Fibroblast of skin of left quadriceps (primary cell): ENCODE results near the gene ZBTB3.
"Not testable (repeated sequence)": the region's sequence is repeated elsewhere in the genome, so short reads cannot be mapped to it uniquely, and the experiment has no call there.

ENCODE experiments used
- DNase-seq, 2 experiments: peaks; one replicate each; pipeline ENCODE4 v3.0.0-alpha.2; 2013; ENCODE audit warnings: low read depth in 2 of 2

ZBTB3 gene

DNA sequence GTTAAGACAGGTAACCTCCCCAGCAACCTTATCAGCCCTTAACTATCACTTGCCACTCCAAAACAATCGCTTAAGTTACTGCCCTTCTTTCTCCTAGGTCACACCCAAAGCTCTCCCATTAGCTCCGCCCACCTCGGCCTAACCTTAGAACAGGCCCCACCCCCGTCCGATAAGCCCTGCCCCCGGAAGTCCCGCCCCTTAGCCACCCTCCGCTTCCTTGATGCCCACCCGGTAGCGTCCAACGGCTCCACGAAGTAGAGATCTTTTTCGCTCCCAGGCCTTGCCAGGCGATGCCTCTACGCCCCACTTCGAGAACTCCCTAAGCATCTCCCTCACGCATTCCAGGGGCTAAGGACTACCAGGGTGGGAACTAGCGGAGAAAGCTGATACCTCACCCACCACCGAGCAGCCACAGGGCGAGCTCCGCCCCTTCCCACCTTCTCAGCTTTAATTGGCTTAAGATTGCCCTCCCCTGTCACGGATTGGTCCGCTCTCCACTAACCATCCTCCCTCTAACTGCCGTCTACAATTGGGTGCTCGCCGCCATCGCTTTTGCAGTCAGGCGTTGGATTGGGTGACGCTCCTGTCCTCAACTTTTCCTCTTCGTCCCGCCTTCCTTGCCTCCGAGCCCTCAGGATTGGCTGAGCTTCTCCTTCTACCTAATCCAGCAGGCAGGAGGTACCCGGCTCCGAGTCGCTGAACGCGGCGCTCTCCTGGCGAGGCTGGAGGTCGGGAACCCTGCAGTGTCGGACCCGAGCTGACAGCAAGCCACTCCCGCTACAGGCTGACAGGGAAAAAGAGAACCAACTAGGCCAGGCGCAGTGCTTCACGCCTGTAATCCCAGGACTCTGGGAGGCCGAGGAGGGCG lies at the start of gene ZBTB3:
ZBTB3 (minus strand) TSS at position 425 of the 868 bp plus-strand sequence. CDS start 496 bp downstream, outside the sequence.
- peak; percentile 98 for DNase-seq

DNA sequence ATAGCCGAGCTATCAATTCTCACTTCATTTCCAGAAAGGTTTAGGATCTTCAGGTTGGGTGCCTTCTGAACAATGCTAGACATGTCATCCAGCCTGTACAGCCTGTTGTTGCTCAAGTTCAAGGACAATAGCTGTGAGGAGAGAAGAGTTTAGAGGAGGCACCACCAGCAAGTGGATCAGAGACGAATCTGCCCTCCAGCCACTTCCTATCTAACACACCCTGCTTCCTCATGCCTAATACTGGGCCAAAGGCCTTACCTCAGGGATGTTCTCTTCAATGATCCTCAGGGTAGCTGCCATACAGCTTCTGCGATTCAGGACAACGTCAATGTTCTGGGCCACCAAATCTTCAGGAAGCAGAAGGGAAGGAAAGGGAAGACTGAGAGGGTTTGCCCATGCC lies 47.1 kb upstream of the ZBTB3 start:
- no peak for DNase-seq

DNA sequence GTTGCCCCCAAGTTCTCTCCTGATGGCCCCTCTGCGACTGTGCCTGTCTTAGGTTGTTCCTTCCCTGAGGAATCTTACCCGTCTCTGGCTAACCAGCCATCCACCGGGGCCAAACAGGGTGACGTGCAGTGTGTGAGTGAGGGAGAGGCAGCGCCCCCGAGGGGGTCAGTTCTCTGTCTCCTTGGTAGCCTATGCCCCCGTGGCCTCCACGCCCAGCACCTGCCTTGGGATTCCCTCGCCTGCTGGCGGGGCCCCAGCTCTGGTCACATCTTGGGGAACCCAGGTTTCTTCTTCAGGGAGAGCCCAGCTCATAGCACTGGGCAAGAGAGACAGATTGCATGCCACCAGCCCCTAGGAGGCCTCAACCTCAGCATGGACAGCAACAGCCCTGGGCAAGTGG lies 45.5 kb upstream of the ZBTB3 start:
- DNase-seq, result no peak

DNA sequence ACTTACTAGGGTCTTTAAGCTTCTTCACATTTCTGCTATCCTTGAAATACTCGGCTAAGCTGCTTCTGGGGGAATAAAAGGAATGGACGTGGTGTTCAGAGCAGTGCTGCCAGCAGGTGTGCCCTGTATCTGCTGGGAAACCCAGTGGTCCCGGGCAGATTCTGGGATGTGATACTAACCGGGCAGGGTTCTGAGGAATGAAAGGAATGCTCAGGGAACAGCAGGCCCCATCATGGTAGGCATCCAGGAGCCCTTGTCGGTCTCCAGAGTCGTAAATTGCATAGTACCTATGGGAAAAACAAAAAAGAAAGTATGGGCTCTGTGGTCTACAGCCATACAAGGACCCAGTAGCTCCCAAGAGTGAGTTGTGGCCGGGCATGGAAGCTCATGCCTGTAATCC lies 42.3 kb upstream of the ZBTB3 start:
- DNase-seq, result no peak

DNA sequence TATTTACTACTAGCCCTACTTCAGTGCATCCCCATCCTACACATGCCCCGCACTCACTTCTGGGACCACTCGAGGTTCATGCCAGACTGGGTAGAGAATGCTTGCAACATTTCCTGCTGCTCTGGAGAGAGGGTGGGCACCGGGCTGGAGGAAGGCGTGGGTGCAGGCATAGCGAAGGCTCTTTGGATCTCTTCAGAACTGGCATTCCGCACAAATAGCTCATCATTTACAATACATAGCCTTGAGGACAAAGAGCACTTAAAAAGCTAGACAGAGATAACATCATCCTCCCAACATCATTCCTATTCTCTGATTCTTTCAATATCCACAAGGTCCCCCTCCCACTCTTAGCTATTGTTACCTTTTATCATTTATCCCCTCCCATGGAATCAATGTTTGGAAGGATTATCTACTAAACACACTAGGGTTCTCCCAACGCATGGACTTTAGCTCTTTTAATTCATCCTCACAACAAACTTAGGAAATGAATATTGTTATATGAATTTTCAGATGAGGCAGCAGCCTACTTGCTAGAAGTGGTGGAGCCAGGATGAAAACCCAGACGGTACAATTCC lies 40.3 kb upstream of the ZBTB3 start:
- no peak for DNase-seq

DNA sequence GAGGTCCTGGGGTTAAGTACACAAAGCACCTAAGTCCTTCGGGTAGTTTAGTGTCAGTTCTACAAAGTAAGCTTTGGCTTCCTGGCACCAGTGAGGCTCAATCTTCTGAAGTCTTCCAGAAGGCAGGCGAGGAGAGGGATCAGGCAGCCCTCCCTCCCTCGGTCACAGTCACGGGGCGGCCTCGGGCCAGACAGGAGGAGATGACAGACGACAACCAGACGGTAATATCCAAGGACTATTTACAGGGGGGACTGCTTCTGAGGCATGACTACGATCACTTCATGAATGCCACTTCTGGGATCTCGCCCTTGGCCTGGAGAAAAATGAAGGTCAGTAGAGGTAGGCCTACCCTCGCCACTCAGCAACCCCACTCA lies 38.2 kb upstream of the ZBTB3 start:
- no peak for DNase-seq

DNA sequence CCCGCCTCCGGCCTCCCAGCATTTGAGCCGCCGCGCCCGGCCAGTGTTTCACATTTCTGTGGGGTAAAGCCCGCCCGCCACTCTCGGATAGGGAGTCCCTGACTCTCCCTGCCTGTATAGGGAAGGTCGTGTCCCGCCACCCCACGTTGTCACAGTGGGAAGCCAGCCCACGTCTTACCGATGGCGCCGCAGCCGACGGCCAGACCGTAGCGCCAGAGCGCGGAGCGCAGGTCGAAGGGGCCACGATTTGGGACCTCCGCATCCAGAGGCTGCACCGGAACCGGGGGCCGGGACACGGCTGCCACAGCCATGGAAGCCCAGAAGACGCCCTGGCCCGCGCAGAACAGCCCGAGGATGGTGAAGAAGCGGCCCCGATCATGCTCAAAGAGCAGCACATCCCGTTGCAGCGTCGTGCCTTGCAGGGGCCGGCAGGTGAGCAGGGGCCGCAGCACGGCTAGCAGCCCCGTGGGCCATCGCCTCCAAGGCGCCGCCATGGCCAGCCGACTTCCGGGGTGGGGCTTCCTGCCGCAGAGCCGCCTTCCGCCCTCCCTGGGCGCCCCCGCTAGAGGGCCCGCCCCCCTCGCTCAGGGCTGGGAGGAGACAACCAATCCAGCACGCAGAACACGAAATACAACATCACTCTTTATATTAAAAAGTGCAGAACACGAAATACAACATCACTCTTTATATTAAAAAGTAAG lies 37.7 kb upstream of the ZBTB3 start, which contains the start of gene TMEM223:
TMEM223 (minus strand) TSS at position 506 of the 701 bp plus-strand sequence; CDS start at position 494, 12 bp downstream.
- no peak for DNase-seq

DNA sequence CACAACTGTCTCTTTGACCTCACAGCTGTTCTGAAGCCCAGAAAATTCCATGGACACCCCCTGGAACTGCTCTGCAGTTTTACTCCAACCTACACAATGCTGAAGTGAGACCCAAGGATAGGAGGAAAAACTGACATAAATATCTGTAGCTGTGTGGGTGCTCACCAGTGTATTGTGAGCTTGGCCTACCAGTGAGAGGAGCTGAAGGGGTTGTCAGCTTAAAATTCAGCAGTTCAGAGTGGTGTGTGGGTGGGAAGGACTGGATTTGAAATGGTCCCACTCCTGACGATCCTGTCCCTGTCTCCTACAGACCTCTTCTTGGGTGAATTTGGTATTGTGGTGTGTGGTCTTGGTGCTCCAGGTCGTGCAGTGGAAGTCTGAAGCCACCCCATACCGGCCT lies 35.6 kb upstream of the ZBTB3 start:
- no peak for DNase-seq

DNA sequence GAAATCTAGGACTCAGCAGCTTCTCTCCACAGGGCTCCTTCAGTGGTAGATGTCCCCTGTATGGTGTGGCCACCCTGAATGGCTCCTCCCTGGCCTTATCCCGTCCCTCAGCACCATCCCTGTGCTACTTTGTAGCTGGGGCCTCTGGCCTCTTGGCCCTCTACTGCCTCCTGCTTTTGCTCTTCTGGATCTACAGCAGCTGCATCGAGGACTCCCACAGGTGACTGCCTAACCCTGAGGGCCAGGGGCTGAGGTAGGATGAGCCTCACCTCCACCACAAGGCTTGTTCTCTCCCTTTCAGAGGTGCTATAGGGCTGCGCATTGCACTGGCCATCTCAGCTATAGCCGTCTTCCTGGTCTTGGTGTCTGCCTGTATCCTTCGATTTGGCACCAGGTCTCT lies 35.0 kb upstream of the ZBTB3 start:
- no peak for DNase-seq

DNA sequence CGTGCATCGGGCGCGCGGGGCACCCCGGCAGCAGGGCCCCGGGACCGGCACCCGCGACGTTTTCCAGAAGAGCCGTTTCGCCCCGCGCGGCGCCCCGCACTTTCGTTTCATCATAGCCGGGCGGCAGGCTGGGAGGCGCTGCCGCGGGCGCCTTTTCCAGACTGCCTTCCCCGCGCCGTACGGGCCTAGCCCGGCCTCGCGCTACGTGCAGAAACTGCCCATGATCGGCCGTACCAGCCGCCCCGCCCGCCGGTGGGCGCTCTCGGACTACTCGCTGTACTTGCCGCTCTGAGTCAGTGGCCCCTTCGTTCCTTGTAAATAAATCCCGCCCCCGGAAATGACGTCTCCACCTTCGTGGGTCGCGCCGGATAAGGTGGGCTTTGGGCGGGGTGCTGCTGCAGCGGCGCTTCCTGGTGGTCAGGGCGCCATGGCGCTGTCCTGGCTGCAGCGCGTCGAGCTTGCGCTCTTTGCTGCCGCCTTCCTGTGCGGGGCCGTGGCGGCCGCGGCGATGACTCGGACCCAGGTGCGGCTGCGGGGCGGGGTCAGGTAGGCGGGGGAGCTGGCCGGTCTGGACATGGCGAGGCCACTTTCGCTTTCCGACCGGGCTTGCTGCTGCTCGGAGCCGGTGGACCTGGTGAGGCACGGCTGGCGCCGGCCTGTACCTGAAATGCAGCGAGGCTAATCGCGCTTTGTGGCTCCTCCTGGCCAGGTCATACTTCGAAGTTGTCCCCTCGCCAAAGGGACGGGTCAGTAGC lies 33.2 kb upstream of the ZBTB3 start, which contains the start of gene TMEM179B:
TMEM179B (plus strand) TSS at position 398 of the 755 bp plus-strand sequence; CDS start at position 428, 30 bp downstream.
- peak; percentile 93 for DNase-seq

DNA sequence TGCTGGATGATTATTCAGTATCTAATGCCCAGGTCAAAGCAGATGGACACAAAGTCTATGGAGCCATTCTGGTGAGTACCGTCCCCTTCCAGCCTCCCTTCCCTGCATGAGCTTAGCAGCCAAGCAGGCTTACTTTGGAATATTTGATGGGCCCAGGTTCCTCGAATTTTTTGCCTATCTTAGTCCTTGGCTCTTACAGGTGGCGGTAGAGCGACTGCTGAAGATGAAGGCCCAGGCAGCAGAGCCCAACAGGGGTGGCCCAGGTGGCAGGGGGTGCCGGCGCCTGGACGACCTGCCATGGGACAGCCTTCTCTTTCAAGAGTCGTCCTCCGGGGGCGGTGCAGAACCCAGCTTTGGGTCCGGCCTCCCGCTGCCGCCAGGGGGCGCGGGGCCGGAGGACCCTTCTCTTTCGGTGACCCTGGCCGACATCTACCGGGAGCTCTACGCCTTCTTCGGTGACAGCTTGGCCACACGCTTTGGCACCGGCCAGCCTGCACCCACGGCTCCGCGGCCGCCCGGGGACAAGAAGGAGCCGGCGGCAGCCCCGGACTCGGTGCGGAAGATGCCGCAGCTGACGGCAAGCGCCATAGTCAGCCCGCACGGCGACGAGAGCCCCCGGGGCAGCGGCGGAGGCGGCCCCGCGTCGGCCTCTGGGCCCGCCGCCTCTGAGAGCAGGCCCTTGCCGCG lies 32.5 kb upstream of the ZBTB3 start:
- peak in 1 of 2 experiments; percentile 44 for DNase-seq

DNA sequence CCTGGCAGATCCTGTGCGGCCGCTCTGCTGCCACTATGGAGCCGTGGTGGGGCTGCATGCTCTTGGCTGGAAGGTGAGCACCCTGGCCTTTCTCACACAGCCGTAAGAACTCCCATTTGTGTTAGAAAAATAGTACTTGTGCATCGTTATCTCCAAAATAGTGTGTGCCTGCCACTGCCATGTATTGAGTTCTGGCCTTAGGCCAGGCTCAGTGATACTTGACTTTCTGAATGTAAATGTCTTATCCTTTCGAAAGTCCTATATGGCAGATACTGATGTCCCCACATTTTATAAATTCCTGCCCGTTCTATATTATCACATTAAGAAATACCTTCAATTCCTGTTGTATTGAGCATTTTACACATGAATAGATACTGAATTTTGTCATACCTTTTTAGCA lies 28.8 kb upstream of the ZBTB3 start:
- DNase-seq, result no peak

DNA sequence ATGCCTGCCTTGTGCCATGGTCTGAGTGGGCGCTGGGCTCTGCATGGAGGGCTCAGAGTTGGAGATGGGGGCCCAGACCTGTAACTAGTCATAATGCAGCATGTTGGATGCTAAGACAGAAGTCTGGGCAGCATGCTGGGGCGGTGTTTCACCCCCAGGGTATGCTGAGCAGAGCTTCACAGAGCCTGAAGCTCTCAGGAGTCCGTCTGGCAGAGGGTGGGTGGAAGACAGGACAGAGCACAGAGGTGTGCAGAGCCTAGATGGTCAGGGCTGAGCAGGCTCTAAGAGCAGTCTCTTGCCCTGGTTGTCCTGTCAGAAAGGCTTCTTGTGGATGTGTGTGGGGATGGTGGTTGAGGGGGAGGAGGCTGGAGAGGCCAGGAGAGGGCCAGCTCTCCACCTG lies 24.5 kb upstream of the ZBTB3 start:
- no peak for DNase-seq

DNA sequence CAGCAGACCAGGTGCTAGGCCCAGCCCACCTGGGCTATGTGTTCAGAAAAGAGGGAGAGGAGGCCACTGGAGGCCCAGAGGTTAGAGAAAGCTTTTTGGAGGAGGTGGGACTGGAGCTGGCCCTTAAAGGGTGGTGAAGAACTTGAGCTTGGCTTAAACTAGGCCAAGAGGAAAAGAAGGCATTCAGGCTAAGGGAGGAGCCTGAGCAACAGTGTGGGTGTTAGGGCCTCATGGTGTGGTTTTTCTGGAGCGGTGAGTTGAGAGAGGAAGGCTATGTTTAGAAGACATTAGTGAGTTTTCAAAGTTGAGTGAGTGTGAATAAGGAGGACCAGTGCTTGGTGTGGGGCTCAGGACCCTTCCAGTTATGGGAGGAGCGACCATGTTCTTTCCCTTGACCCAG lies 23.4 kb upstream of the ZBTB3 start:
- no peak for DNase-seq

DNA sequence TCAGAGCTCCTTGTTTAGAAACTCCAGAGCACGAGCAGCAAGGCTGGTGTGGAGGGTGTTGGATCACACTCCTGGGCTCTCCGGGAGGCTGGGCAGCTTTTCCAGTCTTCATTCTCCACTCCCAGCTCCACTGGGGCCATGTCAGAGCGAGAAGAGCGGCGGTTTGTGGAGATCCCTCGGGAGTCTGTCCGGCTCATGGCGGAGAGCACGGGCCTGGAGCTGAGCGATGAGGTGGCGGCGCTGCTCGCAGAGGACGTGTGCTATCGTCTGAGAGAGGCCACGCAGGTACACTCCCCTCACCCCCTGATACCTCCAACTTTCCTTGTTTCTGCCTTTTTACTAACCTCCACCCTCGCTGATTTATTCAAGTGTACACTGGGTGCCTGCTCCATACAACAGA lies 21.7 kb upstream of the ZBTB3 start:
- DNase-seq, result no peak

DNA sequence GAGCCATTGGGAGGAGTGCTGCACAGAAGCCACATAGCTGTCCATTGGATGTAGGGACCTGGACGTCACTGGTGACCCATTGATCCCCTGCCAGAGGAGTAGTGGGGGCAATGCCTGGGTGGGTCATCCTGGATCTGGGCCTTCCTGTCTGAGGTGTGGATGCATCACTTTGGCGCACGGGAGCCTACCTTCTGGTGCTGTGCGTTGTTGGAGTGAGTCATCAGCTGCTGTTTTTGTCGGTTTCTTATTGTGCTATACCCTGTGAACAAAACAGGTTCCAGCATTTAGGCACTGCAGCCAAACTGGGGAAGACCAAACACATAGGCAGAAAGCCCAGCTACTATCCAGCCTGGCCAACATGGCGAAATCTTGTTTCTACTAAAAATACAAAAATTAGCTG lies 20.4 kb upstream of the ZBTB3 start:
- DNase-seq, result no peak

DNA sequence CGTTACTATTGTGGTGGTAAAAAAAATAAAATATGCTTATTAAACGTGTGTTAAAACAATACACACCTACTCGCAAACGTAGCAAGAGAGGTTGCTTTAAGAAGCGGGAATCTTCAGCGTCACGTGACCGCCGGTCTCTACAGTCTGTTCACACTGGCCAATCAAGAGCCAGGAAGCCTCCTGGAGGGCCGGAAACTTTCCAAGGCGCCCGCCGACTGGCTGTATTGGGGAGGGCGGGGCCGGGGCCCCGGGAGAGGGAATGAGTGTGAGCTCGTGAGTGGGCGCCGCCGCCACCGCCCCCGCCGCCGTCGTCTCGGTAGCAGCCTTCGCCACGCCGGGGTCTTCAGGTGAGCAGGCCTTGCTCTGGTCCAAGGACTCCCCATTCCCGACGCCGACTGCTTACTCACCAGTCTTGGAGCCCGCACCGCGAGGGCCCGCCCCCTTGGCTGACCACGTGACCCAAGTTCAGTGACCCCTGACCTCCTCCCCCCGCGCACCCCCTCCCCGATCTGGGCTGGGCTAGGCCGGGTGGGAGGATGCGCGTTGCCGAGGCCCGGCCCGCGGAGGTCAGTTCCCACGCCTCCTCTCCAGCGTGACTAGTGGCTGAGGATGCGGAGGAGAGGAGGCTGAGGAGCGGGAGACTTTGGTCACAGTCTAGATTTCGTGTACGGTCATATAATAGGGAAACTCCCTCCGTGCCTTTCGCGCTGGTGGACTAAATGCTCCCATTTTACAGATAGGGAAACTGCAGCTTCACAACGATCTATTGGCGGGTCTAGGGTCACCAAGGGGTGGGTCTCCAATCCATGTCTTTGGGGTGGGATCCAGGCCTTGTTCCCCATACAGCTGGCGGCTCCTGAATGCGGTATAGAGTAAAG lies 17.4 kb upstream of the ZBTB3 start, which contains the start of gene TAF6L:
TAF6L (plus strand) TSS at position 253 of the 878 bp plus-strand sequence. CDS start 4,388 bp downstream, outside the sequence.
- peak; percentile 92 to 93 for DNase-seq

DNA sequence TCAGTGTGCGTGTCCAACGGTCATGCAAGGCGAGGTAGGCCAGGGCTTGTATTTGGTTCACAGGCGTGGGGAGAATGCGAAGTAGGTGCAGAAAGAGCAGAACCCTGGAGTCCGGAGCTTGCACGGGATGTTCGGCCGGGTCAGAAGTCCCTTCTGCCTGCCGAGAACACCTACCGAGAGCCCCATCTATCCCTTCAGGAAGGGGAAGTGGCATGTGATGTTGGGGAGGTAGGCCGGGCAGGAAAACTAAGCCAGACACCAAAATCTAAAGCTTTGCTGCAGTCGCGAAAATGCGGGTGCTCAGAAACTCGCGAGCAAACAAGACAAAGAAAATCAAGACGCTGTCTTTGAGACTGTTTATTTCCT lies 16.8 kb upstream of the ZBTB3 start:
- DNase-seq, result no peak

DNA sequence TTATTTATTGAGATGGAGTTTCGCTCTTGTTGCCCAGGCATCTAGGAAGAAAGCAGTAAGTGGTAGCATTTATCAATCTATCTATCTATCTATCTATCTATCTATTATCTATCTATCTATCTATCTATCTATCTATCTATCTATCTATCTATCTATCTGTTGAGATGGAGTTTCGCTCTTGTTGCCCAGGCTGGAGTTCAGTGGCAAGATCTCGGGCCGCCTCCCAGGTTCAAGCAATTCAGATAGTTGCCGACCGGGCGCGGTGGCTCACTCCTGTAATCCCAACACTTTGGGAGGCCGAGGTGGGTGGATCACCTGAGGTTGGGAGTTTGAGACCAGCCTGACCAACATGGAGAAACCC lies 6.9 kb upstream of the ZBTB3 start:
- not testable (repeated sequence) for DNase-seq
